Lower leg skin (tissue), 3 donors: ENCODE measurements around the gene ILKAP.

Source experiments
- POLR2A ChIP-seq, 2 donors: fragments of 450-650 bp; IDR thresholded peaks; one replicate each; pipeline ENCODE4 v1.6.1; 2016 to 2017; ENCODE audit warnings: antibody characterized with exemption in 2 of 2, mild to moderate bottlenecking in 1 of 2, moderate library complexity in 1 of 2
- TF ChIP-seq, protein P1 (sequence below), 3 donors: fragments of 450-650 bp; IDR thresholded peaks; one replicate each; pipeline ENCODE4 v1.5.1; 2016; ENCODE audit warnings: antibody characterized with exemption in 3 of 3, mild to moderate bottlenecking in 3 of 3, moderate library complexity in 2 of 3

DNA sequence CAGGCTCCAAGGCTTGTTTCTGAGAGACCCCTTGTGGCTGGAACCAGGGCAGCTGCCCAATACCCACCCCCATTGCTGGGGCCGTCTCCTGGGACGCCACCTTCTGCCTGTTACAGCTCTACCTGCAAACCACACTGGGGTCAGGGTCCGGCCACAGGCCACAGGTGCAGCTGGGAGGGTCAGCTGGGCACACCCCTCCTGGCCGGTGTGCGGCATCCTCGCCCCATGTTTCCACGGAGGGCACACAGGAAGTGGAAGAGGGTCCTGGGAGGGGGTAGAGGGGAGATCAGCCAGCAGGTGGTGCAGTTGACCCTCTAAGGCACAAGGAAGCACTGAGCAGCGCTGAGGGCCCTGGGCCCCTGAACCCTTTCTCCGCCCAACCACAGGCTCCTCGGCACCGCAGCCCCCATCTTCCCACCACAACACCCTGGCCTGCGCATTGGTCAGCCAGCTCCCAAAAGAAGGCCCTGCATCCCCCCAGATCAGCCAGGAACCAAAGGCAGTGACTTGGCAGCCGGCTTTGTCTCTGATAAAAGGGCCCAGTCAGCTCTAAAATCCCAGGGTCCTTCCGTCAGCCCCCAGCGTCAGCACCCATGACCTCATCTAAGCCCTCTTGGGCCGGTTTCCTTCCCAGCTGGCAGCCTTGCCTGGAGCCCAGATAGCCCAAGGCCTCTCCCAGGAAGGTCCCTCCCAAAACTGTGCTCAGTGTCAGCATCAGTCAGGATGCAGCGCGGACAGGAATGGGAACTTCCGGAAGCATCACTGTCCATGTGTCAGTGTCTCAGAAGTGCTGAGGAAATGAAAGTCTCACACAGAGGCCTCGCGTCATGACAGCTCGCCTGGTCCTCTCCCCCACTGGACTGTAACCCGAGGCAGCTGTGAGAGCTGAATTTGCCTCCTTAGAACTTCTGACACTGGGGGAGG is 43.0 kb downstream of the ILKAP start:
- TF ChIP-seq, protein P1, sequence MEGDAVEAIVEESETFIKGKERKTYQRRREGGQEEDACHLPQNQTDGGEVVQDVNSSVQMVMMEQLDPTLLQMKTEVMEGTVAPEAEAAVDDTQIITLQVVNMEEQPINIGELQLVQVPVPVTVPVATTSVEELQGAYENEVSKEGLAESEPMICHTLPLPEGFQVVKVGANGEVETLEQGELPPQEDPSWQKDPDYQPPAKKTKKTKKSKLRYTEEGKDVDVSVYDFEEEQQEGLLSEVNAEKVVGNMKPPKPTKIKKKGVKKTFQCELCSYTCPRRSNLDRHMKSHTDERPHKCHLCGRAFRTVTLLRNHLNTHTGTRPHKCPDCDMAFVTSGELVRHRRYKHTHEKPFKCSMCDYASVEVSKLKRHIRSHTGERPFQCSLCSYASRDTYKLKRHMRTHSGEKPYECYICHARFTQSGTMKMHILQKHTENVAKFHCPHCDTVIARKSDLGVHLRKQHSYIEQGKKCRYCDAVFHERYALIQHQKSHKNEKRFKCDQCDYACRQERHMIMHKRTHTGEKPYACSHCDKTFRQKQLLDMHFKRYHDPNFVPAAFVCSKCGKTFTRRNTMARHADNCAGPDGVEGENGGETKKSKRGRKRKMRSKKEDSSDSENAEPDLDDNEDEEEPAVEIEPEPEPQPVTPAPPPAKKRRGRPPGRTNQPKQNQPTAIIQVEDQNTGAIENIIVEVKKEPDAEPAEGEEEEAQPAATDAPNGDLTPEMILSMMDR (IDR thresholded peaks at IDR 0.05) = no peak
- TF ChIP-seq POLR2A (IDR thresholded peaks at IDR 0.05) = no peak
